SK-N-SH treated with all-trans-retinoic acid at 6 μM for 48 hours (cell line): ENCODE results near the gene CPHXL2.

ENCODE experiments used
- ATAC-seq: fragments of 200-7000 bp; cut with Tn5 transposase; 3 replicates; pipeline ENCODE4 v1.9.1; 2020; ENCODE audit warnings: mild to moderate bottlenecking, moderate library complexity
- ARNTL ChIP-seq: fragments of 450-650 bp; formaldehyde crosslinking; IDR thresholded peaks from 2 replicates; pipeline ENCODE4 v1.5.0; 2020; ENCODE audit warnings: low read depth, mild to moderate bottlenecking, moderate library complexity, borderline replicate concordance
- BACH2 ChIP-seq: fragments of 250-450 bp; sonication (Bioruptor Pico); IDR thresholded peaks from 2 replicates; pipeline ENCODE4 v1.9.0; 2021; ENCODE audit warnings: mild to moderate bottlenecking, borderline replicate concordance
- CSDC2 ChIP-seq: fragments of 250-450 bp; sonication (Bioruptor Pico); IDR thresholded peaks from 2 replicates; pipeline ENCODE4 v1.5.0; 2020; ENCODE audit warnings: mild to moderate bottlenecking, moderate library complexity
- ESRRG ChIP-seq: fragments of 250-450 bp; sonication (Bioruptor Pico); IDR thresholded peaks from 2 replicates; pipeline ENCODE4 v1.6.1; 2021; ENCODE audit warnings: mild to moderate bottlenecking
- GLIS3 ChIP-seq: fragments of 250-450 bp; sonication (Bioruptor Pico); IDR thresholded peaks from 2 replicates; pipeline ENCODE4 v1.5.0; 2020; ENCODE audit warnings: mild to moderate bottlenecking, moderate library complexity
- ISL1 ChIP-seq: fragments of 250-450 bp; sonication (Bioruptor Pico); IDR thresholded peaks from 2 replicates; pipeline ENCODE4 v2.1.2; 2022; ENCODE audit warnings: mild to moderate bottlenecking, moderate library complexity
- PPARA ChIP-seq: fragments of 250-450 bp; sonication (Bioruptor Pico); IDR thresholded peaks from 2 replicates; pipeline ENCODE4 v1.5.0; 2020; ENCODE audit warnings: mild to moderate bottlenecking, borderline replicate concordance
- RARB ChIP-seq: fragments of 250-450 bp; sonication (Bioruptor Pico); IDR thresholded peaks from 2 replicates; pipeline ENCODE4 v1.8.0; 2021; ENCODE audit warnings: mild to moderate bottlenecking, moderate library complexity
- SNAI2 ChIP-seq: fragments of 250-450 bp; sonication (Bioruptor Pico); IDR thresholded peaks from 2 replicates; pipeline ENCODE4 v1.5.0; 2020; ENCODE audit warnings: mild to moderate bottlenecking, moderate library complexity
- TCF4 ChIP-seq: fragments of 250-450 bp; sonication (Bioruptor Pico); IDR thresholded peaks from 2 replicates; pipeline ENCODE4 v1.8.0; 2021; ENCODE audit warnings: mild to moderate bottlenecking, moderate library complexity, borderline replicate concordance
- TOX ChIP-seq: fragments of 250-450 bp; sonication (Bioruptor Pico); IDR thresholded peaks from 2 replicates; pipeline ENCODE4 v1.8.0; 2021; ENCODE audit warnings: mild to moderate bottlenecking, moderate library complexity, borderline replicate concordance
- ZC3H10 ChIP-seq: fragments of 250-450 bp; sonication (Bioruptor Pico); IDR thresholded peaks from 2 replicates; pipeline ENCODE4 v1.5.1; 2021; ENCODE audit warnings: mild to moderate bottlenecking, moderate library complexity
- ZFP3 ChIP-seq: fragments of 250-450 bp; sonication (Bioruptor Pico); IDR thresholded peaks from 2 replicates; pipeline ENCODE4 v1.5.0; 2020; ENCODE audit warnings: mild to moderate bottlenecking, moderate library complexity
- ZFP30 ChIP-seq: fragments of 450-650 bp; formaldehyde crosslinking; IDR thresholded peaks from 2 replicates; pipeline ENCODE4 v1.5.0; 2022; ENCODE audit warnings: mild to moderate bottlenecking, moderate library complexity
- ZNF565 ChIP-seq: fragments of 450-650 bp; formaldehyde crosslinking; conservative IDR thresholded peaks from 2 replicates; pipeline ENCODE4 v1.5.0; 2020; ENCODE audit warnings: low read depth, mild to moderate bottlenecking, moderate library complexity
- ZNF70 ChIP-seq: fragments of 450-650 bp; formaldehyde crosslinking; IDR thresholded peaks from 2 replicates; pipeline ENCODE4 v1.5.0; 2020; ENCODE audit warnings: mild to moderate bottlenecking, moderate library complexity
- TF ChIP-seq, protein P1 (sequence below): fragments of 250-450 bp; sonication (Bioruptor Pico); IDR thresholded peaks from 2 replicates; pipeline ENCODE4 v1.5.1; 2021; ENCODE audit warnings: mild to moderate bottlenecking, moderate library complexity
- TF ChIP-seq, protein P2 (sequence below): fragments of 250-450 bp; sonication (Bioruptor Pico); IDR thresholded peaks from 2 replicates; pipeline ENCODE4 v1.8.0; 2021; ENCODE audit warnings: low read depth, mild to moderate bottlenecking, moderate library complexity, borderline replicate concordance
- TF ChIP-seq, protein P3 (sequence below): fragments of 250-450 bp; sonication (Bioruptor Pico); IDR thresholded peaks from 2 replicates; pipeline ENCODE4 v1.5.1; 2020; ENCODE audit warnings: low read depth, mild to moderate bottlenecking, moderate library complexity
- TF ChIP-seq, protein P4 (sequence below): fragments of 250-450 bp; sonication (Bioruptor Pico); IDR thresholded peaks from 2 replicates; pipeline ENCODE4 v1.5.0; 2020; ENCODE audit warnings: mild to moderate bottlenecking, moderate library complexity
- TF ChIP-seq, protein P5 (sequence below): fragments of 250-450 bp; sonication (Bioruptor Pico); IDR thresholded peaks from 2 replicates; pipeline ENCODE4 v1.8.0; 2020; ENCODE audit warnings: mild to moderate bottlenecking, moderate library complexity, borderline replicate concordance

Gene CPHXL2

DNA sequence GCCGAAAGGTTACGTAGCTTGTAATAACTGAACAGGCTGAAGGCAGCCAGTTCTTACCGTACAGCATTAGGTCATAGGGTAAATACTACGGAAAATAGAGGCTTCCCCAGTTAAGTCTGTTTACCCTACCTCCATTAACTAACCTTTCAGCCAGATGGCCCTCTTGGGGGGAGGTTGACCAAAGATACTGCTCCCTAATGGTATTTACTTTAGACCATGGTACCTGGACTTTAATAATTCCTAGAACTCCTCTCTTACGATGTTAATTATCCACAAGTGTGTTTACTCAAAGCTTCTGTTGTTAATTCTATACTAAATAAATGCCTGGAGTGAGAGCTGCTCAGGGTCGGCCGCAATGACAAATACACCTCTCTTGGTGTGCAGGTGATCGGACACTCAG lies 44.0 kb downstream of the CPHXL2 start (continued):
- TF ChIP-seq, protein P1, sequence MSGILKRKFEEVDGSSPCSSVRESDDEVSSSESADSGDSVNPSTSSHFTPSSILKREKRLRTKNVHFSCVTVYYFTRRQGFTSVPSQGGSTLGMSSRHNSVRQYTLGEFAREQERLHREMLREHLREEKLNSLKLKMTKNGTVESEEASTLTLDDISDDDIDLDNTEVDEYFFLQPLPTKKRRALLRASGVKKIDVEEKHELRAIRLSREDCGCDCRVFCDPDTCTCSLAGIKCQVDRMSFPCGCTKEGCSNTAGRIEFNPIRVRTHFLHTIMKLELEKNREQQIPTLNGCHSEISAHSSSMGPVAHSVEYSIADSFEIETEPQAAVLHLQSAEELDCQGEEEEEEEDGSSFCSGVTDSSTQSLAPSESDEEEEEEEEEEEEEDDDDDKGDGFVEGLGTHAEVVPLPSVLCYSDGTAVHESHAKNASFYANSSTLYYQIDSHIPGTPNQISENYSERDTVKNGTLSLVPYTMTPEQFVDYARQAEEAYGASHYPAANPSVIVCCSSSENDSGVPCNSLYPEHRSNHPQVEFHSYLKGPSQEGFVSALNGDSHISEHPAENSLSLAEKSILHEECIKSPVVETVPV (CRISPR knock-in tag): no peak

DNA sequence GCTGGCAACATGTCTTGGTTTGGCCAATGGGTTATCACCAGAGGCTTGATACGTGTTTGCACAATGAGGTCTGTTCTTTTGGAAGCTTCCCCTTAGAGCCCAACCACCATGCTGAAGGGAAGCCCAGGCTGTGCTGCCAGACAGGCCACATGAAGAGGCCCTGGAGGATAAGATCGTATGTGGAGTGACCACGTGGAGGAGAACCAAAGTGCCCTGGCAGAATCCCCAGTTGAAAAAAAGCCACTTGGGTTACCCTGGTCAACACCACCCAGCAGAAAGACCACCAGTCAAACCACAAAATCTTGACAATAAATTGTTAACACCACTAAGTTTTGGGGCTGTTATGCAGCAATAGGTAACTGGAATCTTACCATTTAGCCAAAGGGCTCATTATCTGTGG lies 46.8 kb downstream of the CPHXL2 start:
- TF ChIP-seq GLIS3 (no peak), ZC3H10 (CRISPR knock-in tag) (no peak), BACH2 (CRISPR knock-in tag) (no peak), TOX (CRISPR knock-in tag) (no peak), ZNF70 (CRISPR knock-in tag) (no peak), PPARA (no peak), CSDC2 (CRISPR knock-in tag) (no peak), ZFP3 (CRISPR knock-in tag) (no peak), ESRRG (CRISPR knock-in tag) (no peak), ISL1 (CRISPR knock-in tag) (no peak), SNAI2 (CRISPR knock-in tag) (no peak), ZNF565 (no peak), ZFP30 (CRISPR knock-in tag) (no peak)
- TF ChIP-seq, protein P2, sequence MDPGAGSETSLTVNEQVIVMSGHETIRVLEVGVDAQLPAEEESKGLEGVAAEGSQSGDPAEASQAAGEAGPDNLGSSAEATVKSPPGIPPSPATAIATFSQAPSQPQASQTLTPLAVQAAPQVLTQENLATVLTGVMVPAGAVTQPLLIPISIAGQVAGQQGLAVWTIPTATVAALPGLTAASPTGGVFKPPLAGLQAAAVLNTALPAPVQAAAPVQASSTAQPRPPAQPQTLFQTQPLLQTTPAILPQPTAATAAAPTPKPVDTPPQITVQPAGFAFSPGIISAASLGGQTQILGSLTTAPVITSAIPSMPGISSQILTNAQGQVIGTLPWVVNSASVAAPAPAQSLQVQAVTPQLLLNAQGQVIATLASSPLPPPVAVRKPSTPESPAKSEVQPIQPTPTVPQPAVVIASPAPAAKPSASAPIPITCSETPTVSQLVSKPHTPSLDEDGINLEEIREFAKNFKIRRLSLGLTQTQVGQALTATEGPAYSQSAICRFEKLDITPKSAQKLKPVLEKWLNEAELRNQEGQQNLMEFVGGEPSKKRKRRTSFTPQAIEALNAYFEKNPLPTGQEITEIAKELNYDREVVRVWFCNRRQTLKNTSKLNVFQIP (CRISPR knock-in tag): no peak
- TF ChIP-seq, protein P3, sequence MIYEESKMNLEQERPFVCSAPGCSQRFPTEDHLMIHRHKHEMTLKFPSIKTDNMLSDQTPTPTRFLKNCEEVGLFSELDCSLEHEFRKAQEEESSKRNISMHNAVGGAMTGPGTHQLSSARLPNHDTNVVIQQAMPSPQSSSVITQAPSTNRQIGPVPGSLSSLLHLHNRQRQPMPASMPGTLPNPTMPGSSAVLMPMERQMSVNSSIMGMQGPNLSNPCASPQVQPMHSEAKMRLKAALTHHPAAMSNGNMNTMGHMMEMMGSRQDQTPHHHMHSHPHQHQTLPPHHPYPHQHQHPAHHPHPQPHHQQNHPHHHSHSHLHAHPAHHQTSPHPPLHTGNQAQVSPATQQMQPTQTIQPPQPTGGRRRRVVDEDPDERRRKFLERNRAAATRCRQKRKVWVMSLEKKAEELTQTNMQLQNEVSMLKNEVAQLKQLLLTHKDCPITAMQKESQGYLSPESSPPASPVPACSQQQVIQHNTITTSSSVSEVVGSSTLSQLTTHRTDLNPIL (CRISPR knock-in tag): no peak

DNA sequence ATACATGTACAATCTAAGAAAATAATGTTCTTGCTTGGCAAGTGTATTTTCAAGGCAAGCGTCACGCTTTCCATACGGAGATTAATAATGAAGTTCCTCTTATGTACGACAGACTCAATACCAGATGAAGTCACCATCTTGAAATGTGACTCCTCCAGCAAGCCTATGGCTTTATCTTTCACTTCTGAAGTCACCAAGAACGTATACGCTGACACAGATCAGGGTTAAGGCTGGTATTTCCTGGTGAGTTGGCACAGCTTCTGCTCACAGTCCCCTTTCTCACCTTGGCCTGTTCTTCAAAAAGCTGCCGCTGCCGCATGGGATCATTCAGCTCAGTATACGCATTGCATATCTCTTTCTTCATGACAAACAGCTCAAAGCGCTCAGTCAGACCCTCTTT lies 47.7 kb downstream of the CPHXL2 start:
- ATAC-seq: no peak
- TF ChIP-seq, protein P4, sequence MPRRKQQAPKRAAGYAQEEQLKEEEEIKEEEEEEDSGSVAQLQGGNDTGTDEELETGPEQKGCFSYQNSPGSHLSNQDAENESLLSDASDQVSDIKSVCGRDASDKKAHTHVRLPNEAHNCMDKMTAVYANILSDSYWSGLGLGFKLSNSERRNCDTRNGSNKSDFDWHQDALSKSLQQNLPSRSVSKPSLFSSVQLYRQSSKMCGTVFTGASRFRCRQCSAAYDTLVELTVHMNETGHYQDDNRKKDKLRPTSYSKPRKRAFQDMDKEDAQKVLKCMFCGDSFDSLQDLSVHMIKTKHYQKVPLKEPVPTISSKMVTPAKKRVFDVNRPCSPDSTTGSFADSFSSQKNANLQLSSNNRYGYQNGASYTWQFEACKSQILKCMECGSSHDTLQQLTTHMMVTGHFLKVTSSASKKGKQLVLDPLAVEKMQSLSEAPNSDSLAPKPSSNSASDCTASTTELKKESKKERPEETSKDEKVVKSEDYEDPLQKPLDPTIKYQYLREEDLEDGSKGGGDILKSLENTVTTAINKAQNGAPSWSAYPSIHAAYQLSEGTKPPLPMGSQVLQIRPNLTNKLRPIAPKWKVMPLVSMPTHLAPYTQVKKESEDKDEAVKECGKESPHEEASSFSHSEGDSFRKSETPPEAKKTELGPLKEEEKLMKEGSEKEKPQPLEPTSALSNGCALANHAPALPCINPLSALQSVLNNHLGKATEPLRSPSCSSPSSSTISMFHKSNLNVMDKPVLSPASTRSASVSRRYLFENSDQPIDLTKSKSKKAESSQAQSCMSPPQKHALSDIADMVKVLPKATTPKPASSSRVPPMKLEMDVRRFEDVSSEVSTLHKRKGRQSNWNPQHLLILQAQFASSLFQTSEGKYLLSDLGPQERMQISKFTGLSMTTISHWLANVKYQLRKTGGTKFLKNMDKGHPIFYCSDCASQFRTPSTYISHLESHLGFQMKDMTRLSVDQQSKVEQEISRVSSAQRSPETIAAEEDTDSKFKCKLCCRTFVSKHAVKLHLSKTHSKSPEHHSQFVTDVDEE (CRISPR knock-in tag): no peak
- TF ChIP-seq BACH2 (CRISPR knock-in tag) (no peak), PPARA (no peak), CSDC2 (CRISPR knock-in tag) (no peak), RARB (CRISPR knock-in tag) (no peak), TOX (CRISPR knock-in tag) (no peak), ISL1 (CRISPR knock-in tag) (no peak), ZFP30 (CRISPR knock-in tag) (no peak), GLIS3 (no peak), ZFP3 (CRISPR knock-in tag) (no peak), ZC3H10 (CRISPR knock-in tag) (no peak), ARNTL (CRISPR knock-in tag) (no peak), ZNF565 (no peak), TCF4 (CRISPR knock-in tag) (no peak), SNAI2 (CRISPR knock-in tag) (no peak)
- TF ChIP-seq, protein P5, sequence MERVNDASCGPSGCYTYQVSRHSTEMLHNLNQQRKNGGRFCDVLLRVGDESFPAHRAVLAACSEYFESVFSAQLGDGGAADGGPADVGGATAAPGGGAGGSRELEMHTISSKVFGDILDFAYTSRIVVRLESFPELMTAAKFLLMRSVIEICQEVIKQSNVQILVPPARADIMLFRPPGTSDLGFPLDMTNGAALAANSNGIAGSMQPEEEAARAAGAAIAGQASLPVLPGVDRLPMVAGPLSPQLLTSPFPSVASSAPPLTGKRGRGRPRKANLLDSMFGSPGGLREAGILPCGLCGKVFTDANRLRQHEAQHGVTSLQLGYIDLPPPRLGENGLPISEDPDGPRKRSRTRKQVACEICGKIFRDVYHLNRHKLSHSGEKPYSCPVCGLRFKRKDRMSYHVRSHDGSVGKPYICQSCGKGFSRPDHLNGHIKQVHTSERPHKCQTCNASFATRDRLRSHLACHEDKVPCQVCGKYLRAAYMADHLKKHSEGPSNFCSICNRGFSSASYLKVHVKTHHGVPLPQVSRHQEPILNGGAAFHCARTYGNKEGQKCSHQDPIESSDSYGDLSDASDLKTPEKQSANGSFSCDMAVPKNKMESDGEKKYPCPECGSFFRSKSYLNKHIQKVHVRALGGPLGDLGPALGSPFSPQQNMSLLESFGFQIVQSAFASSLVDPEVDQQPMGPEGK (CRISPR knock-in tag): no peak
- TF ChIP-seq, protein P3 (CRISPR knock-in tag): no peak

More for the DNA sequence above, 46.8 kb downstream of the CPHXL2 start:
- ATAC-seq: no peak
